M059J (cell line): ENCODE data around the gene HRH1. TPM values are rescaled to one million over a fixed set of nuclear protein-coding genes. Genes with fewer than 3 reads are reported as not detected.
"Not testable (repeated sequence)": the region's sequence is repeated elsewhere in the genome, so short reads cannot be mapped to it uniquely, and the experiment has no call there.

ENCODE experiments used
- DNase-seq: peaks from one replicate; pipeline ENCODE4 v3.0.0-alpha.2; 2012; ENCODE audit warnings: low read depth
- total RNA-seq: library from RNA; depleted of rRNA; stranded (reverse); fragments of >200 nt; shearing (Covaris generic); gene quantifications from 2 replicates; pipeline ENCODE4 v1.2.3, GENCODE V29; 2014

Gene HRH1
- total RNA-seq, 1 experiment from 2014 or later = 21.8 TPM

GRCh38 chr3:11201251-11202019 is 47.1 kb downstream of the HRH1 start:
- DNase-seq = peak; percentile 58

GRCh38 chr3:11203961-11204360 is 49.7 kb downstream of the HRH1 start:
- DNase-seq = no peak

GRCh38 chr3:11204697-11205348 is 50.5 kb downstream of the HRH1 start:
- peak; percentile 25 for DNase-seq

GRCh38 chr3:11205881-11206280 is 51.6 kb downstream of the HRH1 start:
- peak; percentile 50 for DNase-seq

- DNase-seq = no peak
Measured at GRCh38 chr3:11206316-11206715, 52.0 kb downstream of the HRH1 start.

GRCh38 chr3:11206953-11207352 is 52.7 kb downstream of the HRH1 start:
- no peak for DNase-seq

- peak; percentile 81 for DNase-seq
Measured at GRCh38 chr3:11211531-11212298, 57.4 kb downstream of the HRH1 start.

GRCh38 chr3:11212299-11212608 is 58.0 kb downstream of the HRH1 start:
- peak; percentile 86 for DNase-seq

GRCh38 chr3:11212784-11213183 is 58.5 kb downstream of the HRH1 start:
- peak; percentile 65 for DNase-seq

- no peak for DNase-seq
Measured at GRCh38 chr3:11213810-11214450, 59.6 kb downstream of the HRH1 start.

- no peak for DNase-seq
Measured at GRCh38 chr3:11214451-11214978, 60.2 kb downstream of the HRH1 start.

GRCh38 chr3:11217370-11217769 is 63.1 kb downstream of the HRH1 start:
- DNase-seq = not testable (repeated sequence)

GRCh38 chr3:11220230-11220629 is 65.9 kb downstream of the HRH1 start:
- no peak for DNase-seq

- no peak for DNase-seq
Measured at GRCh38 chr3:11221818-11222415, 67.6 kb downstream of the HRH1 start.

- DNase-seq = no peak
Measured at GRCh38 chr3:11224010-11224409, 69.7 kb downstream of the HRH1 start.

GRCh38 chr3:11224870-11225229 is 70.6 kb downstream of the HRH1 start:
- no peak for DNase-seq

- no peak for DNase-seq
Measured at GRCh38 chr3:11226042-11226370, 71.7 kb downstream of the HRH1 start.

- no peak for DNase-seq
Measured at GRCh38 chr3:11228041-11228440, 73.7 kb downstream of the HRH1 start.

- DNase-seq = peak; percentile 35
Measured at GRCh38 chr3:11230125-11230524, 75.8 kb downstream of the HRH1 start.

GRCh38 chr3:11230832-11231231 is 76.5 kb downstream of the HRH1 start:
- DNase-seq = no peak

GRCh38 chr3:11235385-11235784 is 81.1 kb downstream of the HRH1 start:
- DNase-seq = no peak
